ENCODE results near the gene KIF7. TPM values are rescaled to one million over a fixed set of nuclear protein-coding genes. Genes with fewer than 3 reads are reported as not detected.

The KIF7 gene
- total RNA-seq, 1 experiment from 2014 or later: 20.4 TPM

DNA sequence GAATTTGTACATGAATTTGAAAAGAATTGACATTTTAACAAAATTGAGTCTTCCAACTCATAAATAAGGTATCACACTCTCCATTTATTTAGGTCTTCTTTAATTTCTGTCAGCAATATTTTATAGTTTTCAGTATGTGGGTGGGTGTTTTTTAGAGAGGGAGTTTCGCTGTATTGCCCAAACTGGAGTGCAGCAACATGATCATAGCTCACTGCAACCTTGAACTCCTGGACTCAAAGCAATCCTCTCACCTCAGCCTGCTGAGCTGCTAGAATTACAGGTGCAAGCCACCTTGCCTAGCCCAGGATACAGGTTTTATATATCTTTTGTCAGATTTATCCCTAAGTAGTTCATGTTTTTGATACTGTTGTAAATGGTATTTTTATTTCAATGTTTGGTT, 39.9 kb upstream of the KIF7 start:
- Mint-ChIP-seq H3K36me3 (no peaks in the 10 kb centered on the region), H3K27ac (no peak overlapping the region), H3K27me3 (ENCODE audit: low read depth) (peaks cover 37% of the 10 kb centered on the region), H3K4me1 (peaks cover 2% of the 10 kb centered on the region; the same call in 1 of the 2 replicates), H3K4me3 (no peak overlapping the region), H3K9me3 (no peaks in the 10 kb centered on the region)
- CTCF ChIA-PET: interaction anchor here (1.3 kb wide), 1 partner anchor 22 kb away, joined by 4 read pairs; no protein-coding TSS in a partner anchor
- DNase-seq (ENCODE audit: low spot score): no peak
- TF ChIP-seq OVOL2 (CRISPR knock-in tag; IDR thresholded peaks at IDR 0.05; ENCODE audit: borderline replicate concordance): no peak
- no peak for TF ChIP-seq ZNF138 (CRISPR knock-in tag; conservative IDR thresholded peaks at IDR 0.05)
- TF ChIP-seq ZNF671 (CRISPR knock-in tag; IDR thresholded peaks at IDR 0.05): no peak
- TF ChIP-seq ELF4 (CRISPR knock-in tag; IDR thresholded peaks at IDR 0.05; ENCODE audit: low read depth): no peak
- TF ChIP-seq ZNF396 (CRISPR knock-in tag; IDR thresholded peaks at IDR 0.05; ENCODE audit: borderline replicate concordance): no peak
- no peak for TF ChIP-seq ETV6 (CRISPR knock-in tag; IDR thresholded peaks at IDR 0.05)
- POLR2A ChIA-PET: no interaction called here
- no peak for ATAC-seq

DNA sequence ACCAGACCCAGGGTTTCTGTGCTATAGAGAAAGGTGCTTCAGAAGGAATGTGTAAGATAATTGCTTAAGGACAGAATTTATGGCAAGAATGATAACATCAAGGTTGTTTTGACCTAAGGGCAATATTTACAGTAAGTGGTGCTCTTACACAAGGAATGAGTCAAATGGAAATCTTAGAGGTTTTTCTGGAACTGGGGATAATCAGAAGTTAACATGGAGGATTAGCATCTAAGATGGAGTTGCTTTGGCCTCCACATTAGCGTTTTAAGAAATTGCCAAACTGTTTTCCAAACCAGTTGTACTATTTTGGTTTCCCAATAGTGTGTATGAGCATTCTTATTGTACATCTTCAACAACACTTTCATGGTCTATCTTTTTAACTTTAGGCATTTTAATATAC, 38.4 kb upstream of the KIF7 start:
- Mint-ChIP-seq H3K4me3 (no peak overlapping the region), H3K36me3 (no peaks in the 10 kb centered on the region), H3K27me3 (ENCODE audit: low read depth) (peaks cover 43% of the 10 kb centered on the region), H3K9me3 (no peaks in the 10 kb centered on the region), H3K4me1 (peaks cover 4% of the 10 kb centered on the region; the same call in 1 of the 2 replicates), H3K27ac (no peak overlapping the region)
- no peak for DNase-seq (ENCODE audit: low spot score)
- TF ChIP-seq RORB (CRISPR knock-in tag; IDR thresholded peaks at IDR 0.05) (no peak), ERG (CRISPR knock-in tag; IDR thresholded peaks at IDR 0.05) (no peak), SP1 (CRISPR knock-in tag; conservative IDR thresholded peaks at IDR 0.05) (no peak), ZBTB43 (CRISPR knock-in tag; IDR thresholded peaks at IDR 0.05) (no peak)
- ChIA-PET POLR2A (no interaction called here), CTCF (no interaction called here)
- no peak for ATAC-seq

GRCh38 chr15:89693091-89693490, 37.8 kb upstream of the KIF7 start:
- Mint-ChIP-seq H3K9me3 (no peaks in the 10 kb centered on the region), H3K4me1 (peaks cover 4% of the 10 kb centered on the region; the same call in 1 of the 2 replicates), H3K4me3 (no peak overlapping the region), H3K27ac (no peak overlapping the region), H3K36me3 (no peaks in the 10 kb centered on the region), H3K27me3 (ENCODE audit: low read depth) (peaks cover 43% of the 10 kb centered on the region)
- TF ChIP-seq JUN (CRISPR knock-in tag; IDR thresholded peaks at IDR 0.05) (no peak), ZNF121 (CRISPR knock-in tag; IDR thresholded peaks at IDR 0.05) (no peak), ERG (CRISPR knock-in tag; IDR thresholded peaks at IDR 0.05) (no peak), JAZF1 (CRISPR knock-in tag; IDR thresholded peaks at IDR 0.05) (no peak), FOXJ3 (CRISPR knock-in tag; IDR thresholded peaks at IDR 0.05; ENCODE audit: borderline replicate concordance) (no peak), SP1 (CRISPR knock-in tag; conservative IDR thresholded peaks at IDR 0.05) (no peak), TCF7 (CRISPR knock-in tag; IDR thresholded peaks at IDR 0.05; ENCODE audit: low read depth) (no peak), ZNF317 (CRISPR knock-in tag; IDR thresholded peaks at IDR 0.05; ENCODE audit: borderline replicate concordance, low read depth) (no peak), ZNF263 (CRISPR knock-in tag; IDR thresholded peaks at IDR 0.05; ENCODE audit: low read depth) (no peak), AR (CRISPR knock-in tag; IDR thresholded peaks at IDR 0.05) (no peak), E2F5 (CRISPR knock-in tag; IDR thresholded peaks at IDR 0.05) (no peak)
- TF ChIP-seq, protein P1, sequence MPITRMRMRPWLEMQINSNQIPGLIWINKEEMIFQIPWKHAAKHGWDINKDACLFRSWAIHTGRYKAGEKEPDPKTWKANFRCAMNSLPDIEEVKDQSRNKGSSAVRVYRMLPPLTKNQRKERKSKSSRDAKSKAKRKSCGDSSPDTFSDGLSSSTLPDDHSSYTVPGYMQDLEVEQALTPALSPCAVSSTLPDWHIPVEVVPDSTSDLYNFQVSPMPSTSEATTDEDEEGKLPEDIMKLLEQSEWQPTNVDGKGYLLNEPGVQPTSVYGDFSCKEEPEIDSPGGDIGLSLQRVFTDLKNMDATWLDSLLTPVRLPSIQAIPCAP (CRISPR knock-in tag; IDR thresholded peaks at IDR 0.05): no peak
- TF ChIP-seq, protein P2, sequence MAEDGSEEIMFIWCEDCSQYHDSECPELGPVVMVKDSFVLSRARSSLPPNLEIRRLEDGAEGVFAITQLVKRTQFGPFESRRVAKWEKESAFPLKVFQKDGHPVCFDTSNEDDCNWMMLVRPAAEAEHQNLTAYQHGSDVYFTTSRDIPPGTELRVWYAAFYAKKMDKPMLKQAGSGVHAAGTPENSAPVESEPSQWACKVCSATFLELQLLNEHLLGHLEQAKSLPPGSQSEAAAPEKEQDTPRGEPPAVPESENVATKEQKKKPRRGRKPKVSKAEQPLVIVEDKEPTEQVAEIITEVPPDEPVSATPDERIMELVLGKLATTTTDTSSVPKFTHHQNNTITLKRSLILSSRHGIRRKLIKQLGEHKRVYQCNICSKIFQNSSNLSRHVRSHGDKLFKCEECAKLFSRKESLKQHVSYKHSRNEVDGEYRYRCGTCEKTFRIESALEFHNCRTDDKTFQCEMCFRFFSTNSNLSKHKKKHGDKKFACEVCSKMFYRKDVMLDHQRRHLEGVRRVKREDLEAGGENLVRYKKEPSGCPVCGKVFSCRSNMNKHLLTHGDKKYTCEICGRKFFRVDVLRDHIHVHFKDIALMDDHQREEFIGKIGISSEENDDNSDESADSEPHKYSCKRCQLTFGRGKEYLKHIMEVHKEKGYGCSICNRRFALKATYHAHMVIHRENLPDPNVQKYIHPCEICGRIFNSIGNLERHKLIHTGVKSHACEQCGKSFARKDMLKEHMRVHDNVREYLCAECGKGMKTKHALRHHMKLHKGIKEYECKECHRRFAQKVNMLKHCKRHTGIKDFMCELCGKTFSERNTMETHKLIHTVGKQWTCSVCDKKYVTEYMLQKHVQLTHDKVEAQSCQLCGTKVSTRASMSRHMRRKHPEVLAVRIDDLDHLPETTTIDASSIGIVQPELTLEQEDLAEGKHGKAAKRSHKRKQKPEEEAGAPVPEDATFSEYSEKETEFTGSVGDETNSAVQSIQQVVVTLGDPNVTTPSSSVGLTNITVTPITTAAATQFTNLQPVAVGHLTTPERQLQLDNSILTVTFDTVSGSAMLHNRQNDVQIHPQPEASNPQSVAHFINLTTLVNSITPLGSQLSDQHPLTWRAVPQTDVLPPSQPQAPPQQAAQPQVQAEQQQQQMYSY (CRISPR knock-in tag; IDR thresholded peaks at IDR 0.05): no peak
- POLR2A ChIA-PET: no interaction called here
- no peak for DNase-seq (ENCODE audit: low spot score)
- CTCF ChIA-PET: no interaction called here
- no peak for ATAC-seq

Measured in WTC11 (cell line).